Astrocyte of the cerebellum (primary cell): ENCODE results near the gene ANKRD34A.

Experiments
- DNase-seq: peaks from one replicate; pipeline ENCODE4 v3.0.0-alpha.2; 2011; ENCODE audit warnings: low read depth
- H3K4me3 ChIP-seq: 2 replicates; pipeline ENCODE4 v1.5.1; 2011; ENCODE audit warnings: mild to moderate bottlenecking, low read depth, low read length, moderate library complexity
- CTCF ChIP-seq: IDR thresholded peaks from 2 replicates; pipeline ENCODE4 v1.5.1; 2012; ENCODE audit warnings: low read length, low read depth, moderate library complexity, mild to moderate bottlenecking; ENCODE audit errors: missing control alignments
- in situ Hi-C: cut with HindIII; loops from 2 replicates; pipeline ENCODE4 v1.10.0; 2017; ENCODE audit warnings: low sequenced_read_pairs

Gene ANKRD34A

GRCh38 chr1:145977486-145978470 lies 13.4 kb upstream of the ANKRD34A start:
- TF ChIP-seq CTCF, result peak; percentile 86
- no peak overlapping the region for H3K4me3 ChIP-seq
- DNase-seq, result peak; percentile 67
- in situ Hi-C loops, result no loop called here

- no peak for TF ChIP-seq CTCF
- no peak for DNase-seq
- H3K4me3 ChIP-seq, result no peak overlapping the region
- in situ Hi-C loops, result no loop called here
These were observed 12.6 kb upstream of the ANKRD34A start for GRCh38 chr1:145977016-145977415.

GRCh38 chr1:145975216-145975615 lies 10.8 kb upstream of the ANKRD34A start:
- no peak for DNase-seq
- TF ChIP-seq CTCF, result no peak
- in situ Hi-C loops, result no loop called here
- H3K4me3 ChIP-seq, result no peak overlapping the region

- H3K4me3 ChIP-seq, result no peak overlapping the region
- in situ Hi-C loops, result no loop called here
- no peak for DNase-seq
- no peak for TF ChIP-seq CTCF
These were observed 10.3 kb upstream of the ANKRD34A start for GRCh38 chr1:145974721-145975120.

GRCh38 chr1:145972580-145972979 lies 8.2 kb upstream of the ANKRD34A start:
- in situ Hi-C loops, result no loop called here
- no peak overlapping the region for H3K4me3 ChIP-seq
- DNase-seq, result no peak
- no peak for TF ChIP-seq CTCF

GRCh38 chr1:145967288-145967687 lies 2.9 kb upstream of the ANKRD34A start:
- no peak overlapping the region for H3K4me3 ChIP-seq
- in situ Hi-C loops, result no loop called here
- no peak for DNase-seq
- no peak for TF ChIP-seq CTCF
